Raji (cell line): Measurements from ENCODE around the gene CELSR1.

Experiments used
- POLR2A ChIP-seq: IDR thresholded peaks from 2 replicates; pipeline ENCODE4 v1.6.1; 2011; ENCODE audit warnings: low read depth, low read length, control low read depth; ENCODE audit not compliant: insufficient read depth

Gene CELSR1

DNA sequence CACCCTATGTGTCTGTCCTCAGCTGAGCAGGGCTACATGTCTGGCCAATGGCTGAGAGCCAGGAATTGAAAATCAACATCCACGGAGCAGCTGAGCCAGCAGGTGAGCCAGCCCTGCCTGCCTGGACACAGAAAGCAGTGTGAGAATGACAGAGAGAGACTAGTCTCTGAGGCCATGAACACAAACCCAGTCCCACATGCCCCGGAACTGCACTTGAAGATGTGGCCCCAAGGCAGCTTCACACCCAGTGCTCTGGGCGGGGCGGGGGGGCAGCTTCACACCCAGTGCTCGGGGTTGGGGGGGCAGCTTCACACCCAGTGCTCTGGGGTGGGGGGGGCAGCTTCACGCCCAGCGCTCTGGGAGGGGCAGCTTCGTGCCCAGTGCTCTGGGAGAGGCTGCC lies 164.3 kb downstream of the CELSR1 start:
- no peak for TF ChIP-seq POLR2A

GRCh38 chr22:46372686-46373085 lies 164.7 kb downstream of the CELSR1 start:
- no peak for TF ChIP-seq POLR2A

DNA sequence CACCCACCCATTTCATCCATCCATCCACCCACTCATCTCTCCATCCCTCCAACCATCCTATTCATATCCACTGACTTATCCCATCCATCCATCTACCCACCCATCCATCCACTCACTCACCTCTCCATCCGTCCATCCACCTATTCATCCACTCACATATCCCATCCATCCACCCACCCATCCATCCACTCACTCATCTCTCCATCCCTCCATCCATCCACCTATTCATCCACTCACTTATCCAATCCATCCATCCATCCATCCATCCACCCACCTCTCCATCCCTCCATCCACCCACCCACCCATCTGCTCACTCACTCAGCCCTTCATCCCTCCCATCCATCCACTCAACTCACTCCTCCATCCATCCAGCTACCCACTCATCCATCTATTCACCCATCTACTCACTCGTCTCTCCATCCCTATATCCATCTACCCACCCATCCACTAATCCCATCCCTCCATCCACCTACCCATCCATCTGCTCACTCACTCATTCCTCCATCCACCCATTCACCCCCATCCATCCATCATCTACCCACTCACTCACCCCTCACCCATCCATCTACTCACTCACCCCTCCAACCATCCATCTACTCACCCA lies 165.7 kb downstream of the CELSR1 start:
- no peak for TF ChIP-seq POLR2A

- TF ChIP-seq POLR2A, result no peak
These were observed 166.7 kb downstream of the CELSR1 start for GRCh38 chr22:46370584-46371291.

DNA sequence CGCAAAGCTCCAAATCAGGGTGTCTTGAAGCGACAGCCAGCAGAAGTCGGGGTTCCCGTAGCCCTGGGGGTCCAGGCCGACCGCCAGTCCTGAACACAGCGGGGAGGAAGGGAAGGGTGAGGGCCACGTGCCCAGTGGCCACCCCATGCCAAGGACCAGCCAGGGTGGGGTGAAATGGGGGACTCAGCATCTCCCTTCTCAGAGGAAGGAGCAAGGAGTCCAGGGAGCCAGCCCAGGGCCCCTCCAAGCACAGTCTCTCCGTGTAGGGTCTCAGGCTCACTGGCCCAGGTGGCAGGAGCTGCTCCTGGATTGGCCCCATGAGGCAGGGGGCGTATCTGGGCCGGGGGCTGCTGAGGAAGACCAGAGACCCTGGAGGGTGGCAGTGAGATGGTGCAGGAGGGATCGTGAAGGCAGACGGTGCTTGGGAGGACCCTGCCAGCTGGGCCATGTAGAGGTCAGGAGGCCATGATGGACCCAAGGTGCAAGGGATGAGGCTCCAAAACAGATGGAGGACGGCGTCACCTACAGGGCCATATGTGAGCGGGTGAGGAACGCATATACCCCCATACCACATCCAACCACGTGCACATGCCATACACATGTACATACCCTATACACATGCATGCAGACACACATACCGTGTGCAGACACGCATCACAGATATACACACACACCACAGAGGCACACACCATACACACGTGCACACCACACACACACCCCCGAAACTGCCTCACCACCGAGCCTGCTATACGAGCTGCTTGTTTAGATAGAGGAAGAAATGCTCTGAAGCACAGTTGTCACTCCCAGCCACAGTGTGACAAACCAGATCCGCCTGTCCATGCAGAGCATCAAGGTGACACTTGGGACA lies 167.5 kb downstream of the CELSR1 start:
- TF ChIP-seq POLR2A, result no peak

- TF ChIP-seq POLR2A, result no peak
These were observed 168.3 kb downstream of the CELSR1 start for GRCh38 chr22:46368871-46369715.

DNA sequence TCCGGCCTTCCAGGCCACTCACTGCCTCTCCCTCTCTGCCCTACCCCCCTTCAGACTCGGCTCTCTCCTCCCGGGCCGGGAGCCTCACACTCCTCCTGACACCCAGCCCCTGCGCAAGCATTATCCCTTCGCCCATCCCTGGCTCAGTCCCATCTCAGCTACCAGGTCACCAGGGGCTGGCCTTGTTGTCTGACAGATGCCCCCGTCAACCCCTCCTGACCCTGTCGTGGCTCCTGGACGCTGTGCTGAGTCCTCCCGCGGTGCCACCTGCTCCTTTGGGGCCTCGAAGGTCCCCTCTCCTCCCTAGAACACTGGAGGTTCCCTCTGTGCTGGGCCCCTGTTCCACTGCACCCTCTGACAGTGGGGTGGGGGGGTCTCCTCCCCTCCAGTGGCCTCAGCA lies 169.0 kb downstream of the CELSR1 start:
- TF ChIP-seq POLR2A, result no peak

GRCh38 chr22:46367707-46368191 lies 169.7 kb downstream of the CELSR1 start:
- TF ChIP-seq POLR2A, result no peak

GRCh38 chr22:46366801-46367706 lies 170.4 kb downstream of the CELSR1 start:
- TF ChIP-seq POLR2A, result no peak

DNA sequence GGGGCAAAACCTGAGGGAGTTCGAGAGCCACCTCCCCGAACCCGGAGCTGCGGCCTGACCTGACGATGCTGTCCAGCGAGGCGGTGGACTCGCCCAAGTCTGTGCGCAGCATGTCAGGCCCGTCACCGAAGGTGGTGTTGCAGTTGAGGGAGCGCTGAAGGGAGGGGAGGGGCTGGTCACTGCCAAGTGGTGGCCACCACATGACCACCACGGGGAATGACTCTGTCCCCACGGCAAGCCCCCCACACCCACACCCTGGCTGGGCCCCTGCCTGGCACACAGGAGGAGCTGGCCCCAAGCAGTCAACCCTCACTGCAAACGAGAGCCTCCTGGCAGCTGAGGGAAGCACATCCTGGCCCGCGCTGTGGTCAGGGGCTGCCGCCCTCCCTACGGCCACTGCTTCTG lies 171.1 kb downstream of the CELSR1 start:
- TF ChIP-seq POLR2A, result no peak

GRCh38 chr22:46365166-46365624 lies 172.2 kb downstream of the CELSR1 start:
- TF ChIP-seq POLR2A, result no peak

- TF ChIP-seq POLR2A, result no peak
These were observed 172.9 kb downstream of the CELSR1 start for GRCh38 chr22:46364341-46365165.

GRCh38 chr22:46363611-46364321 lies 173.7 kb downstream of the CELSR1 start:
- no peak for TF ChIP-seq POLR2A
